Osteoblast (primary cell): Measurements from ENCODE around the gene CDK17. TPM values are rescaled to one million over a fixed set of nuclear protein-coding genes. Genes with fewer than 3 reads are reported as not detected.

Experiments
- DNase-seq: peaks from one replicate; pipeline ENCODE4 v3.0.0; 2011; ENCODE audit warnings: low spot score, mixed read lengths; ENCODE audit not compliant: insufficient read length; ENCODE audit errors: missing footprints
- H2AFZ ChIP-seq: 2 replicates; pipeline ENCODE4 v1.6.0; 2011; ENCODE audit warnings: mild to moderate bottlenecking, low read length
- H3K27ac ChIP-seq: 2 replicates; pipeline ENCODE4 v1.5.1; 2011; ENCODE audit warnings: mild to moderate bottlenecking, low read depth, low read length, moderate library complexity
- H3K27me3 ChIP-seq: 2 replicates; pipeline ENCODE4 v1.6.0; 2012; ENCODE audit warnings: mild to moderate bottlenecking, control low read depth, inconsistent platforms, low read length, moderate library complexity; ENCODE audit not compliant: insufficient read depth
- H3K36me3 ChIP-seq: 2 replicates; pipeline ENCODE4 v1.5.1; 2011; ENCODE audit warnings: mild to moderate bottlenecking, low read length, control low read depth, moderate library complexity; ENCODE audit not compliant: insufficient read depth
- H3K4me1 ChIP-seq: 2 replicates; pipeline ENCODE4 v1.5.1; 2011; ENCODE audit warnings: mild to moderate bottlenecking, low read length, control low read depth, moderate library complexity; ENCODE audit not compliant: insufficient read depth
- H3K4me2 ChIP-seq: 2 replicates; pipeline ENCODE4 v1.6.0; 2011; ENCODE audit warnings: mild to moderate bottlenecking, low read length; ENCODE audit not compliant: insufficient read depth
- H3K4me3 ChIP-seq: fragments of 200-600 bp; sonication (generic); 3 replicates; pipeline ENCODE4 v1.5.1; 2012; ENCODE audit warnings: mild to moderate bottlenecking, low read length, inconsistent platforms; ENCODE audit not compliant: insufficient read depth
- H3K79me2 ChIP-seq: 2 replicates; pipeline ENCODE4 v1.6.0; 2012; ENCODE audit warnings: mild to moderate bottlenecking, low read length, control low read depth, inconsistent platforms; ENCODE audit not compliant: insufficient read depth
- H3K9me3 ChIP-seq: 2 replicates; pipeline ENCODE4 v1.5.1; 2011; ENCODE audit warnings: low read depth, low read length, control low read depth
- H4K20me1 ChIP-seq: 2 replicates; pipeline ENCODE4 v1.6.0; 2012; ENCODE audit warnings: mild to moderate bottlenecking, low read length, control low read depth; ENCODE audit not compliant: insufficient read depth
- CTCF ChIP-seq: IDR thresholded peaks from 2 replicates; pipeline ENCODE4 v1.5.1; 2011; ENCODE audit warnings: mild to moderate bottlenecking, low read depth, low read length, moderate library complexity; ENCODE audit errors: extremely low read depth
- total RNA-seq: library from RNA; depleted of rRNA; stranded (reverse); fragments of >200 nt; gene quantifications from 2 replicates; pipeline ENCODE4 v1.2.3, GENCODE V29; 2012

The CDK17 gene
- total RNA-seq, 1 donor: 68.0 TPM

- Histone ChIP-seq H3K4me1 (peaks cover 2% of the 10 kb centered on the region), H3K27me3 (no peaks in the 10 kb centered on the region), H3K79me2 (peaks cover 36% of the 10 kb centered on the region), H3K4me2 (no peak overlapping the region), H3K4me3 (no peak overlapping the region), H3K27ac (no peak overlapping the region), H3K9me3 (no peaks in the 10 kb centered on the region), H3K36me3 (peaks cover 66% of the 10 kb centered on the region), H2AFZ (no peak overlapping the region), H4K20me1 (peaks cover 6% of the 10 kb centered on the region)
- no peak for TF ChIP-seq CTCF
- no peak for DNase-seq
These were observed 134.8 kb downstream of the CDK17 start for GRCh38 chr12:96265400-96265799.

GRCh38 chr12:96263449-96263902 is 136.8 kb downstream of the CDK17 start:
- H3K36me3 ChIP-seq: peaks cover 63% of the 10 kb centered on the region
- H3K4me1 ChIP-seq: peaks cover 8% of the 10 kb centered on the region
- no peak for DNase-seq
- TF ChIP-seq CTCF: no peak
- H3K79me2 ChIP-seq: peaks cover 47% of the 10 kb centered on the region
- no peak overlapping the region for H3K4me2 ChIP-seq
- H4K20me1 ChIP-seq: peaks cover 9% of the 10 kb centered on the region
- H3K4me3 ChIP-seq: no peak overlapping the region
- H3K27ac ChIP-seq: no peak overlapping the region
- H2AFZ ChIP-seq: no peak overlapping the region
- H3K9me3 ChIP-seq: no peaks in the 10 kb centered on the region
- H3K27me3 ChIP-seq: no peaks in the 10 kb centered on the region

GRCh38 chr12:96261557-96261956 is 138.7 kb downstream of the CDK17 start:
- no peak for DNase-seq
- H3K4me1 ChIP-seq: peaks cover 14% of the 10 kb centered on the region
- H3K27ac ChIP-seq: no peak overlapping the region
- no peak overlapping the region for H3K4me2 ChIP-seq
- no peak overlapping the region for H2AFZ ChIP-seq
- no peaks in the 10 kb centered on the region for H3K9me3 ChIP-seq
- peaks cover 48% of the 10 kb centered on the region for H3K36me3 ChIP-seq
- H4K20me1 ChIP-seq: peaks cover 11% of the 10 kb centered on the region
- no peaks in the 10 kb centered on the region for H3K27me3 ChIP-seq
- no peak for TF ChIP-seq CTCF
- peaks cover 63% of the 10 kb centered on the region for H3K79me2 ChIP-seq
- no peak overlapping the region for H3K4me3 ChIP-seq

GRCh38 chr12:96260644-96261043 is 139.6 kb downstream of the CDK17 start:
- no peak for DNase-seq
- Histone ChIP-seq H4K20me1 (peaks cover 11% of the 10 kb centered on the region), H3K4me3 (no peak overlapping the region), H3K4me2 (no peak overlapping the region), H3K79me2 (peaks cover 72% of the 10 kb centered on the region), H3K27ac (peak overlapping the region; percentile 24), H3K9me3 (no peaks in the 10 kb centered on the region), H2AFZ (no peak overlapping the region), H3K36me3 (peaks cover 48% of the 10 kb centered on the region), H3K27me3 (no peaks in the 10 kb centered on the region), H3K4me1 (peaks cover 14% of the 10 kb centered on the region)
- no peak for TF ChIP-seq CTCF
